Coronary artery (tissue), 2 donors: Measurements from ENCODE around the gene CARM1.
A peak's percentile ranks its signal among the peaks of the same experiment; 100 is the strongest.
"Not testable (repeated sequence)": the region's sequence is repeated elsewhere in the genome, so short reads cannot be mapped to it uniquely, and the experiment has no call there.

ENCODE experiments used
- DNase-seq: peaks from one replicate; pipeline ENCODE4 v3.0.0-alpha.2; 2017; ENCODE audit warnings: low spot score
- H3K27ac ChIP-seq, 2 donors: fragments of 200-600 bp; sonication (generic); one replicate each; pipeline ENCODE4 v1.5.1; 2016 to 2019
- H3K4me3 ChIP-seq: fragments of 200-600 bp; sonication (generic); 2 replicates; pipeline ENCODE4 v1.5.1; 2016; ENCODE audit warnings: mild to moderate bottlenecking, moderate library complexity
- CTCF ChIP-seq: fragments of 200-600 bp; sonication (generic); IDR thresholded peaks from one replicate; pipeline ENCODE4 v1.5.1; 2019; ENCODE audit warnings: antibody characterized with exemption

CARM1 gene

GRCh38 chr19:10868872-10869547 is 2.3 kb upstream of the CARM1 start:
- TF ChIP-seq CTCF, result no peak
- no peak for DNase-seq
- H3K4me3 ChIP-seq, result no peak overlapping the region
- H3K27ac ChIP-seq, result no peak overlapping the region

GRCh38 chr19:10869872-10870311 is 1.5 kb upstream of the CARM1 start:
- DNase-seq, H3K4me3 ChIP-seq, H3K27ac ChIP-seq: not testable (repeated sequence)

GRCh38 chr19:10870501-10870954 is 825 bp upstream of the CARM1 start:
- peak overlapping the region; percentile 61 to 92 for H3K27ac ChIP-seq
- H3K4me3 ChIP-seq, result peak overlapping the region; percentile 79
- TF ChIP-seq CTCF, result no peak
- DNase-seq, result no peak

GRCh38 chr19:10871711-10872545 is 575 bp downstream of the CARM1 start:
- no peak for TF ChIP-seq CTCF
- no peak for DNase-seq
- peak overlapping the region; percentile 98 for H3K4me3 ChIP-seq
- H3K27ac ChIP-seq, result peak overlapping the region; percentile 68 to 96

- no peak for TF ChIP-seq CTCF
- Histone ChIP-seq H3K27ac (peak overlapping the region; percentile 68 to 96), H3K4me3 (peak overlapping the region; percentile 98)
- DNase-seq, result no peak
These were observed 1.3 kb downstream of the CARM1 start for GRCh38 chr19:10872546-10873107.

- TF ChIP-seq CTCF, result no peak
- no peak overlapping the region for H3K27ac ChIP-seq
- no peak overlapping the region for H3K4me3 ChIP-seq
- DNase-seq, result no peak
These were observed 2.7 kb downstream of the CARM1 start for GRCh38 chr19:10874024-10874423.

- no peak for DNase-seq
- no peak for TF ChIP-seq CTCF
- H3K27ac ChIP-seq, result peak overlapping the region in 1 of 2 donors; percentile 69
- H3K4me3 ChIP-seq, result no peak overlapping the region
These were observed 5.3 kb downstream of the CARM1 start for GRCh38 chr19:10876459-10877240.

GRCh38 chr19:10877608-10878007 is 6.3 kb downstream of the CARM1 start:
- DNase-seq, H3K4me3 ChIP-seq: not testable (repeated sequence)
- peak overlapping the region in 1 of 2 donors; percentile 69 for H3K27ac ChIP-seq
